WI38 (cell line): ENCODE results near the gene MAP1LC3B2.

Source experiments
- H3K4me3 ChIP-seq: 2 replicates; pipeline ENCODE4 v1.5.1; 2011; ENCODE audit warnings: low read depth, mild to moderate bottlenecking, control low read depth, low read length
- TF ChIP-seq, protein P1 (sequence below): IDR thresholded peaks from 2 replicates; pipeline ENCODE4 v1.5.1; 2012; ENCODE audit warnings: low read depth, mild to moderate bottlenecking, control low read depth, low read length

Gene MAP1LC3B2

DNA sequence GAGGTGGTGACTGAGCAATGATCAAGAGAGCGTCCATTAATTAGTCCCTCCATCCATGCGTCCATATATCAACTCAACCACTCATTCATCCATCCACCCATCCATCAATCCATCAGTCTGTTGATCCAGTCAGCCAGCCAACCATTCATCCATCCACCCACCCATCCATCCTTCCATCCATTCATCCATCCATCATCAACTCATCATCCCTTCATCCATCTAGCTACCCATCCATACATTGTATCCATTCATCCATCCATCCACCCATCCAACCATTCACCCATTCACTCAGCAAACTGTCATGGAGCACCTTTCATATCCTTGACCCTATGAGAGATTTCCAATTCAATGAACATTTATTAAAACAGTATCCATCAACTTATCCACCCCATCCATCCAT is 28.1 kb downstream of the MAP1LC3B2 start:
- TF ChIP-seq, protein P1, sequence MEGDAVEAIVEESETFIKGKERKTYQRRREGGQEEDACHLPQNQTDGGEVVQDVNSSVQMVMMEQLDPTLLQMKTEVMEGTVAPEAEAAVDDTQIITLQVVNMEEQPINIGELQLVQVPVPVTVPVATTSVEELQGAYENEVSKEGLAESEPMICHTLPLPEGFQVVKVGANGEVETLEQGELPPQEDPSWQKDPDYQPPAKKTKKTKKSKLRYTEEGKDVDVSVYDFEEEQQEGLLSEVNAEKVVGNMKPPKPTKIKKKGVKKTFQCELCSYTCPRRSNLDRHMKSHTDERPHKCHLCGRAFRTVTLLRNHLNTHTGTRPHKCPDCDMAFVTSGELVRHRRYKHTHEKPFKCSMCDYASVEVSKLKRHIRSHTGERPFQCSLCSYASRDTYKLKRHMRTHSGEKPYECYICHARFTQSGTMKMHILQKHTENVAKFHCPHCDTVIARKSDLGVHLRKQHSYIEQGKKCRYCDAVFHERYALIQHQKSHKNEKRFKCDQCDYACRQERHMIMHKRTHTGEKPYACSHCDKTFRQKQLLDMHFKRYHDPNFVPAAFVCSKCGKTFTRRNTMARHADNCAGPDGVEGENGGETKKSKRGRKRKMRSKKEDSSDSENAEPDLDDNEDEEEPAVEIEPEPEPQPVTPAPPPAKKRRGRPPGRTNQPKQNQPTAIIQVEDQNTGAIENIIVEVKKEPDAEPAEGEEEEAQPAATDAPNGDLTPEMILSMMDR: no peak
- no peak overlapping the region for H3K4me3 ChIP-seq

DNA sequence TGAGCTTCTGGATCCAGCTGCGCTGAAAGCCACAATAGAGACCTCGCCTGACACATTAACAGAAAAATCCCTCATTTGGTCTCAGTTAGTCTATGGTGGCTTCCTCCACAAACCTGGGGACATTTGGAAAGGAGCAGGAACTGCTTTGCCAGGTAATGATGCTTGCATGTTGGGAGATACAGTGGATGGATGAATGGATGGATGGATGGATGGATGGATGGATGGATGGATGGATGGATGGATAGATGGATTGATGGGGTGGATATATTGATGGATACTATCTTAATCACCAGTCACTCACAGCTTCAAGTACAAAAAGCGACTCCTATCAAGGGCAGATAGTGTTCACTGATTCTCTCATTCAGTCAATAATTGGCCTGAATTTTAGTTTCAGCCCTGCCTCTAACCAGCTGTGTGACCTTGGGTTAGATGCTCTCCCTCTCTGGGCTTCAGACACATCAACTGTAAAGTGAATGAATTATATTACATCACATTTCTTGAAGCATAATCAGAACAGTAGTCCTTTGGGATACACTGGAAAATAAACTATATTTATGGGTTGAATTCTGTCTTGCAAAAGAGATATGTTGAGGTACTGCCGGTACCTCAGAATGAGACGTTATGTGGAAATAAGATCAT is 29.3 kb downstream of the MAP1LC3B2 start:
- no peak overlapping the region for H3K4me3 ChIP-seq
- TF ChIP-seq, protein P1: no peak

DNA sequence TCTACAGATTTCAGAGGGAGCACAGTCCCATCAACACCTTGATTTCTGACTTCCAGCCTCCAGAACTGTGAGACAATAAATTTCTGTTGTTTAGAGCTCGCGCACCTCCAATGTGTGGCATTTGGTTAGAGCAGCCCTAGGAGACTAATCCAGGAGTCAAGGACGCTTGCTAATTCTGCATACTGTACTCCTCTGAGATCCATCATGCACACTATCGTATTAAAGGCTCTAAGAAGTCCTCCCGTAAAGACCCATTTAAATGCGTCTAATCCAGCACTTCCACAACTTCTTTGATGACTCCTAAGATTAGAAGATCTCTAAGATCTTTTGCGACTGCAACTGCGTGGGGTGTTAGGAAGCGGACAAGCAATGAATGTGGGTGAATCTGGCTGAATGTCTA is 30.4 kb downstream of the MAP1LC3B2 start:
- H3K4me3 ChIP-seq: no peak overlapping the region
- TF ChIP-seq, protein P1: no peak

DNA sequence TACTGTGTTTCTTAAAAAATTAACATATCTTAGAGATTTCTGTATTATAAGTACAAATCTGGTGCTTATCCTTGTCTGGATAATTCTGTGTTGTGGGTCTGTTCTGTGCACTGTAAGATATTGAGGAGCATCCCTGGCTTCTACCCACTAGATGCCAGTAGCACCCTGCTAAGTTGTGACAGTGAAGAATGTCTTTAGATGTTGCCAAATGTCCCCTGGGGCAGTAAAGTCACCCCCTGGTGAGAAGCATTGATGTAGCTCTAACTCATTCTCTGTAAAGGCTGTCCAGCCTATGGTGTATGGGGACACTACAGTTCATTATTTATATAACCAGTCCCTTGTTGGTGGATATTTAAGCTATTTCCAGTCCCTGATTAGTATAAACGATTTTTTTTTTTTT is 31.4 kb downstream of the MAP1LC3B2 start:
- TF ChIP-seq, protein P1: no peak
- no peak overlapping the region for H3K4me3 ChIP-seq

DNA sequence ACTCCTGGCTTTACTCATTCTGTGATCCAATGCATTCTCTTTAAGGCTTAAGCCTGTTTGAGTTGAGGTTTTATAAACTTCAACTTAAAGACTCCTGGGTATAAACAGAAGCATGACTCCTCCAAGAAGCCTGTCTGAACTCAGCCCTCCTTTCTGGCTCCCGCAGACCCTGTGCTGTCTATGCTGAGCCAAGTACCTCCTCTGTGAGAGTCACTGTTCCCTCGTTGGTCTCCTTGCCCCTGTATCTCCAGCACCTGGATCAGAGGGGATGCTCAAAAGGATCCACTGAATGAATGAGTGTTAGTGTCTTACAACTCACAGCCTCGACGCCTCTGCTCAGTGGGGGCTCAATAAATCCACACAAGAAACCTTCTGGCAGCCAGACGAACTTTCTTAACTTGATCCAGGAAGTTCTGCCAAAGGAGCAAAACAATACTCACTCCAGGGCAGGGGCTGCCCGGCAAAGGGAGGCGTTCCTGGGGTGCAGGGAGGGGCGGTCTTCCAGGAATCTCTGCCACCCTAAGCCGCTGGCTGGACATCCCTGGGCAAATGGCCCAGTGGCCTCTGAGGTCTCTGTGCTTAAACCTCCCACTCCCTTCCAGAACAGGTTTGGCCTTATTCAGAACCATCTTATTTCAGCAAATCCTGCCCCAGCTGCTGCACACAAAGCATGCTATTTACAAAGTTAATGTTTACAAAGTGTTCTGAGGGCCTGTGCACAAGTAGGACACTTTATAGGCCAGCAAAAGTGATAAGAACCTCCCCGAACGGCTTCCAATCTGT is 32.9 kb downstream of the MAP1LC3B2 start:
- H3K4me3 ChIP-seq: no peak overlapping the region
- TF ChIP-seq, protein P1: no peak

DNA sequence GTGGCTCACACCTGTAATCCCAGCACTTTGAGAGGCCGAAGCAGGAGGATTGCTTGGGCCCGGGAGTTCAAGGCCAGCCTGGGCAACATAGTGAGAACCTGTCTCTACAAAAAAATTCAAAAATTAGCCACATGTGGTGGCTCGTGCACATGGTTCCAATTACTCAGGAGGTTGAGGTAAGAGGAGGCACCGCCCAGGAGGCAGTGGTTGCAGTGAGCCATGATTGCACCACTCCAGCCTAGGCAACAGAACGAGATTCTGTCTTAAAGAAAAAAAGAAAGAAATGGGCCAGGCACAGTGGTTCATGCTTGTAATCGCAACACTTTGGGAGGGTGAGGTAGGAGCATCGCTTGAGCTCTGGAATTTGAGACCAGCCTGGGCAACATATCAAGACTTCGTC is 33.5 kb downstream of the MAP1LC3B2 start:
- TF ChIP-seq, protein P1: no peak
- H3K4me3 ChIP-seq: no peak overlapping the region

DNA sequence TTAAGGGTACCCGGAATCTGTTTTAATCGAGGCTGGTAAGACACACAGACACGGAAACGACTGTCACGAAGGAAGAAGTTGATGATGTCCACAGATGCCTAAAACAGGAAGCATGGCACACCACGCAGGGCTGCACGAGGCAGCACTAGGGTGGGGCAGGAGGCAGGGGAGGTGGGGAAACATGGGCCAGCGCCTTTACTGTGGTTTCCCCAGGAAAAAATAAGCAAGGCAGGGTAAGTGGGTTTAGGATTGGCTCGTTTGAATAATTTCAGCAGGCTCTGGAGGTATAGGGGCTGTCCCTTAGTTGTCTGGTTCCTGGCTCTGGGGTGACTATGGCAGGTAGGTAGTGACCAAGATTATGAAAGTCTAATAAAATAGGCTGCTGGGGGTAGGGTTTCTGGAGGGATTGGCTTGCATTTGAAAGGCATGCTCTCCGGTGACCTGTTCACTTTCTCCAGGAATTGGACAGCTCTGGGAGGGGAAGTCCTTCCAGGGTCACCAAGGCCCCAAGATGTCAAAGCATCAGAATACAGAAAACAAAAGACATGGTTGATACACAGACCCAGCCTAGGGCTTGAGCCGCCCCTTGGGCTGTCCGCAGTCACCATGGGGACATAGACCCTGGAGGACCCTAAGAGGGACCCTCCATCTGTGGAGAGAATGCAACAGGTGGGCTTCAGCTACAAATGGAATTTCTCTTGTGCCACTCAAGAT is 35.3 kb downstream of the MAP1LC3B2 start:
- H3K4me3 ChIP-seq: no peak overlapping the region
- TF ChIP-seq, protein P1: no peak
